Heart left ventricle (tissue), 13 donors: ENCODE data around the gene PSAPL1.

Source experiments
- POLR2A ChIP-seq, 2 donors: fragments of 450-650 bp; IDR thresholded peaks; one replicate each; pipeline ENCODE4 v1.6.1; 2017; ENCODE audit warnings: antibody characterized with exemption in 2 of 2, mild to moderate bottlenecking in 2 of 2, moderate library complexity in 2 of 2
- TF ChIP-seq, protein P1 (sequence below), 12 donors: fragments of 200-600 bp; sonication (generic) in 4 of 12; IDR thresholded peaks; one replicate each; pipeline versions ENCODE4 v1.5.0 to v1.8.0; 2018 to 2022; ENCODE audit warnings: antibody characterized with exemption in 12 of 12, mild to moderate bottlenecking in 5 of 12
- donor health status: ischemic (EF 13 %, LVEDD 7.1; RV severe dilation, severe dysfunction).
- donor health status: DM: no; HTN: yes; CAD: no.
- donor health status: DM: no; HTN: no; CAD: no.
- donor health status: ischemic (EF 25% LVEDD 6.9; RV normal size, moderate dysfunction).
- donor health status: ischemic (EF 25% LVEDD 5.7; RV mildly dilated, moderate dysfunction).
- donor health status: ischemic (EF 35%, LVEDD 5.7; RV mildly dilated, moderate dysfunction).
- donor health status: nonischemic (EF 11% LVEDD 7.7; RV severe dilation, severe dysfunction).
- donor health status: DM: yes; HTN: yes; CAD: no.
- donor health status: PGD.
- donor health status: ischemic (EF 29% LVEDD 5.4; RV normal size, mild dysfunction).
- donor health status: nonischemic (EF 23%, LVEDD 6.1; RV moderate dilation, normal function).

- TF ChIP-seq, protein P1, sequence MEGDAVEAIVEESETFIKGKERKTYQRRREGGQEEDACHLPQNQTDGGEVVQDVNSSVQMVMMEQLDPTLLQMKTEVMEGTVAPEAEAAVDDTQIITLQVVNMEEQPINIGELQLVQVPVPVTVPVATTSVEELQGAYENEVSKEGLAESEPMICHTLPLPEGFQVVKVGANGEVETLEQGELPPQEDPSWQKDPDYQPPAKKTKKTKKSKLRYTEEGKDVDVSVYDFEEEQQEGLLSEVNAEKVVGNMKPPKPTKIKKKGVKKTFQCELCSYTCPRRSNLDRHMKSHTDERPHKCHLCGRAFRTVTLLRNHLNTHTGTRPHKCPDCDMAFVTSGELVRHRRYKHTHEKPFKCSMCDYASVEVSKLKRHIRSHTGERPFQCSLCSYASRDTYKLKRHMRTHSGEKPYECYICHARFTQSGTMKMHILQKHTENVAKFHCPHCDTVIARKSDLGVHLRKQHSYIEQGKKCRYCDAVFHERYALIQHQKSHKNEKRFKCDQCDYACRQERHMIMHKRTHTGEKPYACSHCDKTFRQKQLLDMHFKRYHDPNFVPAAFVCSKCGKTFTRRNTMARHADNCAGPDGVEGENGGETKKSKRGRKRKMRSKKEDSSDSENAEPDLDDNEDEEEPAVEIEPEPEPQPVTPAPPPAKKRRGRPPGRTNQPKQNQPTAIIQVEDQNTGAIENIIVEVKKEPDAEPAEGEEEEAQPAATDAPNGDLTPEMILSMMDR (IDR thresholded peaks at IDR 0.05), result no peak
- TF ChIP-seq POLR2A (IDR thresholded peaks at IDR 0.05), result no peak
These were observed 29.0 kb upstream of the PSAPL1 start for GRCh38 chr4:7463566-7464258.
